ENCODE data around the gene ACADM. TPM values are rescaled to one million over a fixed set of nuclear protein-coding genes. Genes with fewer than 3 reads are reported as not detected.
"Not testable (repeated sequence)": the region's sequence is repeated elsewhere in the genome, so short reads cannot be mapped to it uniquely, and the experiment has no call there.

Gene ACADM
- total RNA-seq, 3 donors from 2014 or later = 46.7 to 62.9 (median 50.5) TPM

GRCh38 chr1:75732703-75733102 is 8.2 kb downstream of the ACADM start:
- Histone ChIP-seq H3K9me3 (no peaks in the 10 kb centered on the region), H3K27ac (no peak overlapping the region), H3K27me3 (no peaks in the 10 kb centered on the region), H3K4me3 (no peak overlapping the region), H3K36me3 (no peaks in the 10 kb centered on the region), H3K4me1 (no peaks in the 10 kb centered on the region)
- TF ChIP-seq POLR2A (IDR thresholded peaks at IDR 0.05) = no peak
- no peak for TF ChIP-seq POLR2AphosphoS5 (IDR thresholded peaks at IDR 0.05)
- TF ChIP-seq CTCF (IDR thresholded peaks at IDR 0.05) = no peak
- intact Hi-C loops (cut with DNase I; ENCODE audit: low total_unique reads) = no loop called here
- DNase-seq (ENCODE audit: low spot score in 2 of 2) = no peak

GRCh38 chr1:75733661-75734060 is 9.2 kb downstream of the ACADM start:
- Histone ChIP-seq H3K9me3 (no peaks in the 10 kb centered on the region), H3K36me3 (no peaks in the 10 kb centered on the region), H3K27me3 (no peaks in the 10 kb centered on the region), H3K27ac (no peak overlapping the region), H3K4me3 (no peak overlapping the region), H3K4me1 (no peaks in the 10 kb centered on the region)
- TF ChIP-seq POLR2AphosphoS5 (IDR thresholded peaks at IDR 0.05) = no peak
- TF ChIP-seq CTCF (IDR thresholded peaks at IDR 0.05) = no peak
- no peak for TF ChIP-seq POLR2A (IDR thresholded peaks at IDR 0.05)
- intact Hi-C loops (cut with DNase I; ENCODE audit: low total_unique reads) = no loop called here
- no peak for DNase-seq (ENCODE audit: low spot score in 2 of 2)

GRCh38 chr1:75736016-75736415 is 11.5 kb downstream of the ACADM start:
- intact Hi-C loops (cut with DNase I; ENCODE audit: low total_unique reads) = no loop called here
- DNase-seq (ENCODE audit: low spot score in 2 of 2) = no peak
- no peaks in the 10 kb centered on the region for H3K27me3 ChIP-seq
- no peaks in the 10 kb centered on the region for H3K4me1 ChIP-seq
- H3K36me3 ChIP-seq = no peaks in the 10 kb centered on the region
- TF ChIP-seq POLR2AphosphoS5 (IDR thresholded peaks at IDR 0.05) = no peak
- TF ChIP-seq POLR2A (IDR thresholded peaks at IDR 0.05) = no peak
- TF ChIP-seq CTCF (IDR thresholded peaks at IDR 0.05) = no peak
- H3K4me3 ChIP-seq = no peak overlapping the region
- H3K9me3 ChIP-seq = no peaks in the 10 kb centered on the region
- H3K27ac ChIP-seq = no peak overlapping the region

GRCh38 chr1:75742047-75742625 is 17.6 kb downstream of the ACADM start:
- H3K27me3 ChIP-seq = no peaks in the 10 kb centered on the region
- no peak for TF ChIP-seq POLR2AphosphoS5 (IDR thresholded peaks at IDR 0.05)
- no peak for TF ChIP-seq POLR2A (IDR thresholded peaks at IDR 0.05)
- no peak for TF ChIP-seq CTCF (IDR thresholded peaks at IDR 0.05)
- H3K4me1 ChIP-seq = no peaks in the 10 kb centered on the region
- H3K4me3 ChIP-seq = no peak overlapping the region
- intact Hi-C loops (cut with DNase I; ENCODE audit: low total_unique reads) = no loop called here
- H3K27ac ChIP-seq = no peak overlapping the region
- no peak for DNase-seq (ENCODE audit: low spot score in 2 of 2)
- no peaks in the 10 kb centered on the region for H3K36me3 ChIP-seq
- H3K9me3 ChIP-seq = no peaks in the 10 kb centered on the region

- no peak overlapping the region for H3K4me3 ChIP-seq
- no peaks in the 10 kb centered on the region for H3K4me1 ChIP-seq
- no peaks in the 10 kb centered on the region for H3K27me3 ChIP-seq
- H3K36me3 ChIP-seq = peaks cover under 1% of the 10 kb centered on the region
- TF ChIP-seq POLR2A (IDR thresholded peaks at IDR 0.05) (no peak), POLR2AphosphoS5 (IDR thresholded peaks at IDR 0.05) (no peak), CTCF (IDR thresholded peaks at IDR 0.05) (no peak)
- intact Hi-C loops (cut with DNase I; ENCODE audit: low total_unique reads) = no loop called here
- H3K27ac ChIP-seq = no peak overlapping the region
- H3K9me3 ChIP-seq = no peaks in the 10 kb centered on the region
- no peak for DNase-seq (ENCODE audit: low spot score in 2 of 2)
Observed at GRCh38 chr1:75745276-75745675, 20.8 kb downstream of the ACADM start.

- H3K9me3 ChIP-seq; intact Hi-C loops (cut with DNase I; ENCODE audit: low total_unique reads); H3K27me3 ChIP-seq; H3K4me1 ChIP-seq; H3K36me3 ChIP-seq; H3K4me3 ChIP-seq; H3K27ac ChIP-seq; DNase-seq (ENCODE audit: low spot score in 2 of 2): not testable (repeated sequence)
Observed at GRCh38 chr1:75757210-75757609, 32.7 kb downstream of the ACADM start.

- H3K27me3 ChIP-seq; H3K4me3 ChIP-seq; H3K9me3 ChIP-seq; H3K4me1 ChIP-seq; H3K27ac ChIP-seq; intact Hi-C loops (cut with DNase I; ENCODE audit: low total_unique reads); H3K36me3 ChIP-seq; DNase-seq (ENCODE audit: low spot score in 2 of 2): not testable (repeated sequence)
Observed at GRCh38 chr1:75758543-75758942, 34.0 kb downstream of the ACADM start.

Measured in breast epithelium (tissue), 4 donors.